KBM-7 (cell line): ENCODE results near the gene TMEM212.

ENCODE experiments used
- DNase-seq: peaks from one replicate; pipeline ENCODE4 v3.0.0-alpha.2; 2015
- in situ Hi-C: fragments of 300-500 bp; cut with MboI; formaldehyde crosslinking; loops from 2 replicates; pipeline ENCODE4 v1.14.3; 2020; ENCODE audit warnings: low sequenced_read_pairs, low pct_unique_long_range_greater_than_20kb, mixed read lengths

The TMEM212 gene

DNA sequence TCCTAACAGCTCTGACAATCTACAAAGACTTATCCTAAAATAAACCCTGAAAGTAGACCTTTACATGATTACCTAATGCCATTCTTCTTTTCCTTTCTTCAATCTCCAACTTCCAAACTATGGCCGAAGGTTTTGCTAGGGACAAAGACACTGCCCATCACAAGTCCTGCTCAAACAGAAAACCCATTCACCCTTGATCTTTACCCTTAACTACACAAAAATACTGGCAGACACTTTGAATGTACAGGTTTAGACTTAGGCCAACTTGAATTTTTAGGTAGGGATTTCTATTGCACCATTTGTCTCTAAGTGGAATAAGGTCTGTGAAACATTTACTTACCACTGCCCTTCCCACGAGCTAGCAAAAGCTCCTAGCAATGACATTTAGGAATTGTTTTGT is 64.6 kb downstream of the TMEM212 start:
- in situ Hi-C loops: no loop called here
- DNase-seq: no peak

DNA sequence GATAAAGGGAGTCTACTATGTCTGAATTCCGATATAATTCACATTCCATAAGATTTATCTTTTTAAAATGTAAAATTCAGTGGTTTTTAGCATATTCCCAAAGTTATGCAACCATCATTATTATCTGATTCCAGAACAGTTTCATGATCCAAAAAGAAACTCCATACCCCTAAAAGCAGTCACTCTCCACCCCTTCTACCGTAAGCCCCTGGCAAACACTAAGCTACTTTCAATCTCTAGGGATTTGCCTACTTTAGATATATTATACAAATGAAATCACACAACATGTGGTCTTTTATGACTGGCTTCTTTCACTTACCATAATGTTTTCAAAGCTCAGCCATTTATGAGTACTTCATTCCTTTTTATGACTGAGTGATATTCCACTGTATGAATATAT is 65.6 kb downstream of the TMEM212 start:
- DNase-seq: no peak
- in situ Hi-C loops: no loop called here
